HG03439 (cell line): Measurements from ENCODE around the gene NEDD9.

ENCODE experiments used
- ATAC-seq: cut with Tn5 transposase; IDR thresholded peaks from one replicate; pipeline ENCODE4 v1.9.1; 2021; ENCODE audit warnings: mild to moderate bottlenecking, moderate library complexity; ENCODE audit not compliant: unreplicated experiment

The NEDD9 gene

GRCh38 chr6:11218538-11219399, 13.7 kb downstream of the NEDD9 start:
- no peak for ATAC-seq

GRCh38 chr6:11218102-11218442, 14.4 kb downstream of the NEDD9 start:
- ATAC-seq = no peak

GRCh38 chr6:11217360-11218101, 14.9 kb downstream of the NEDD9 start:
- ATAC-seq = no peak

- ATAC-seq = no peak
Observed at GRCh38 chr6:11215773-11216172, 16.7 kb downstream of the NEDD9 start.

GRCh38 chr6:11214901-11215300, 17.6 kb downstream of the NEDD9 start:
- no peak for ATAC-seq

- ATAC-seq = no peak
Observed at GRCh38 chr6:11214084-11214833, 18.2 kb downstream of the NEDD9 start.

GRCh38 chr6:11213422-11214021, 18.9 kb downstream of the NEDD9 start:
- no peak for ATAC-seq

GRCh38 chr6:11212664-11213063, 19.8 kb downstream of the NEDD9 start:
- no peak for ATAC-seq

GRCh38 chr6:11211254-11211653, 21.2 kb downstream of the NEDD9 start:
- no peak for ATAC-seq

- ATAC-seq = no peak
Observed at GRCh38 chr6:11210386-11211138, 21.9 kb downstream of the NEDD9 start.

GRCh38 chr6:11209906-11210305, 22.6 kb downstream of the NEDD9 start:
- ATAC-seq = no peak

GRCh38 chr6:11209369-11209768, 23.1 kb downstream of the NEDD9 start:
- ATAC-seq = no peak

GRCh38 chr6:11208854-11209253, 23.6 kb downstream of the NEDD9 start:
- ATAC-seq = no peak

GRCh38 chr6:11208267-11208666, 24.2 kb downstream of the NEDD9 start:
- ATAC-seq = no peak

- ATAC-seq = no peak
Observed at GRCh38 chr6:11207199-11207968, 25.1 kb downstream of the NEDD9 start.

- no peak for ATAC-seq
Observed at GRCh38 chr6:11206576-11206975, 25.9 kb downstream of the NEDD9 start.

GRCh38 chr6:11204794-11205366, 27.6 kb downstream of the NEDD9 start:
- no peak for ATAC-seq

- no peak for ATAC-seq
Observed at GRCh38 chr6:11204005-11204399, 28.5 kb downstream of the NEDD9 start.

GRCh38 chr6:11203306-11204004, 29.0 kb downstream of the NEDD9 start:
- no peak for ATAC-seq
